ENCODE data around the gene POLR2L. TPM values are rescaled to one million over a fixed set of nuclear protein-coding genes. Genes with fewer than 3 reads are reported as not detected.

The POLR2L gene
- total and polyA plus RNA-seq, 2 of the 13 experiments (the other 11 are each of a cell fraction or from before 2014, with no cell fraction given) = 104 to 114 TPM

GRCh38 chr11:827146-827896, 15.0 kb downstream of the POLR2L start (continued):
- TF ChIP-seq TRAFD1 (CRISPR knock-in tag; IDR thresholded peaks at IDR 0.05; ENCODE audit: borderline replicate concordance) = peak; percentile 68; the same call in 1 of the 2 replicates
- peak; percentile 64; the same call in 1 of the 2 replicates for TF ChIP-seq ZNF34 (CRISPR knock-in tag; IDR thresholded peaks at IDR 0.05; ENCODE audit: borderline replicate concordance)
- peak; percentile 96 for TF ChIP-seq ARID4A (CRISPR knock-in tag; IDR thresholded peaks at IDR 0.05; ENCODE audit: borderline replicate concordance)
- no peak; the same call in 1 of the 2 replicates for TF ChIP-seq SP2 (CRISPR knock-in tag; IDR thresholded peaks at IDR 0.05)
- TF ChIP-seq GLI4 (CRISPR knock-in tag; IDR thresholded peaks at IDR 0.05; ENCODE audit: borderline replicate concordance) = 0 out of 2 replicates have a peak, but pooled peaks have one; percentile 36
- no peak for TF ChIP-seq ZNF17 (CRISPR knock-in tag; IDR thresholded peaks at IDR 0.05)
- TF ChIP-seq ZBTB10 (CRISPR knock-in tag; IDR thresholded peaks at IDR 0.05; ENCODE audit: borderline replicate concordance) = peak; percentile 92; the same call in 1 of the 2 replicates
- 0 out of 2 replicates have a peak, but pooled peaks have one; percentile 16 for TF ChIP-seq ZNF678 (CRISPR knock-in tag; IDR thresholded peaks at IDR 0.05)
- peak; percentile 44; the same call in 1 of the 2 replicates for TF ChIP-seq POLR2AphosphoS5 (IDR thresholded peaks at IDR 0.05; ENCODE audit: low read depth, low read length)
- no peak for TF ChIP-seq ZNF704 (CRISPR knock-in tag; IDR thresholded peaks at IDR 0.05; ENCODE audit: borderline replicate concordance)
- TF ChIP-seq NFKBIZ (CRISPR knock-in tag; IDR thresholded peaks at IDR 0.05) = 0 out of 2 replicates have a peak, but pooled peaks have one; percentile 60
- peak; percentile 71; the same call in 1 of the 2 replicates for TF ChIP-seq ZFP91 (CRISPR knock-in tag; IDR thresholded peaks at IDR 0.05; ENCODE audit: borderline replicate concordance)
